Forelimb muscle (tissue), 1 donor: Measurements from ENCODE around the gene ENTPD1. TPM values are rescaled to one million over a fixed set of nuclear protein-coding genes. Genes with fewer than 3 reads are reported as not detected.
"Not testable (repeated sequence)": the region's sequence is repeated elsewhere in the genome, so short reads cannot be mapped to it uniquely, and the experiment has no call there.

ENCODE experiments used
- DNase-seq: peaks from one replicate; pipeline ENCODE4 v3.0.0-alpha.2; 2013; ENCODE audit warnings: low read depth
- polyA plus RNA-seq: library from polyadenylated mRNA; unstranded; fragments of 120-200 nt; gene quantifications from one replicate; pipeline ENCODE4 v1.2.1, GENCODE V29; 2013; ENCODE audit not compliant: insufficient read length

Gene ENTPD1
- polyA plus RNA-seq, 1 donor = 12.3 TPM

DNA sequence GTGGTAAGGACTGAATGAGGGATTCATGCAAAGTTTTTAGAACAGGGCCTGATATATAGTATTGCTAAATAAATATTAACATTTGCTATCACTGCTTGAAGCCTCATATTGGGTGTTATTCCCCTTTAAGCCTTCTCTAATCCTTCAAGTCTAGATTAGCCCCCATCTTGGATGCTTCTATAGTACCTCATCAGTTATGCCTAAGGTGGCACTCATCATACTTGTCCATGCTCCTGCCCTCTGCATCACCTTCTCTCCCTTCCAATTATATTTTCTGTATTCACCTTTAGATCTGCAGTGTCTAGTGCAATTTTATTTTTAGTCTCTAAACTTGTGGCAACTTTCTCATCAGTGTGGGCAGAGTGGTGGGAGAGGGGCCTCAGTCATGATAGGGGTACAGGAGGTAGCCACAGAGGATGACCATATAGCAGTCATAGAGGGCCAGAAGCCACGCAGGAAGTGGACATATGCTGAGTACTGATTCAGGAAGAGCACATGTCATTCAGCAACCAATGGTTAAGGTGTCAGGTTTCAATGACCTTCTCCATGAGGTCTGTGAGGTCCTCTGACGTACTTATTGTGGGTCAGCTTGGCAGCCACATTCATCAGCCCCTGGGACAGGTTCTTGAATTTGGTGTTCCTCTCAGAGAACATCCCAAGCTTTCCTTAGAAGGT lies 2.5 kb downstream of the ENTPD1 start:
- DNase-seq = no peak

GRCh38 chr10:95759233-95759826 lies 3.4 kb downstream of the ENTPD1 start:
- DNase-seq = no peak

DNA sequence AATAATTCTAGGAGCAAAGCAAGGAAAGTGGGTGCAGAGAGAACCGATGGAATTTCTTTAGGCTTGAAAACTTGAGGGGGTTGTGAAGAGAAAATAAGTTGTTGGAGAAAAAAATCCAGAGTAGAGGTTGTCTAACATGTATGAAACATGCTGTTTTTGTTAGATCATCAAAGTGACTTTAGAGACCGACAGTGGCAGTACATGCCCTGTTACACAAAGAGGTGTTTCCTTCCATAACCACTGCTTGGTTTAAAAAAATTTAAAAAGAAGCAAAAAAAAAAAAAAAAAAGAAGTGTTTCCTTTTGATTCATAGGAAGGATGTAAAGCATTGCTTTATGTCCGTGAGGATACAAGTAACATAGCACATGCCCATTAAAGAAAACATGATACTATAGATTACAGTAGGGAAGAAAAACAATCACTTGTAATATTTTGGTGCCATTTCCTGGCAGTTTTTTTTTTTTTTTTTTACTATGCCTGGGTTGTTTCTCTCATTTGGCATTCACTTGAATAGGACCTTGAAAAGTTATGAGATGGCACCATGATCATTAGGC lies 6.1 kb downstream of the ENTPD1 start:
- DNase-seq = no peak

- DNase-seq = no peak
These were observed 12.1 kb downstream of the ENTPD1 start for GRCh38 chr10:95767884-95768556.

GRCh38 chr10:95770084-95770720 lies 14.2 kb downstream of the ENTPD1 start:
- no peak for DNase-seq

GRCh38 chr10:95773454-95773853 lies 17.5 kb downstream of the ENTPD1 start:
- not testable (repeated sequence) for DNase-seq

GRCh38 chr10:95777638-95778037 lies 21.7 kb downstream of the ENTPD1 start:
- not testable (repeated sequence) for DNase-seq

GRCh38 chr10:95782318-95782717 lies 26.4 kb downstream of the ENTPD1 start:
- DNase-seq = no peak

- DNase-seq = no peak
These were observed 27.8 kb downstream of the ENTPD1 start for GRCh38 chr10:95783741-95784140.

DNA sequence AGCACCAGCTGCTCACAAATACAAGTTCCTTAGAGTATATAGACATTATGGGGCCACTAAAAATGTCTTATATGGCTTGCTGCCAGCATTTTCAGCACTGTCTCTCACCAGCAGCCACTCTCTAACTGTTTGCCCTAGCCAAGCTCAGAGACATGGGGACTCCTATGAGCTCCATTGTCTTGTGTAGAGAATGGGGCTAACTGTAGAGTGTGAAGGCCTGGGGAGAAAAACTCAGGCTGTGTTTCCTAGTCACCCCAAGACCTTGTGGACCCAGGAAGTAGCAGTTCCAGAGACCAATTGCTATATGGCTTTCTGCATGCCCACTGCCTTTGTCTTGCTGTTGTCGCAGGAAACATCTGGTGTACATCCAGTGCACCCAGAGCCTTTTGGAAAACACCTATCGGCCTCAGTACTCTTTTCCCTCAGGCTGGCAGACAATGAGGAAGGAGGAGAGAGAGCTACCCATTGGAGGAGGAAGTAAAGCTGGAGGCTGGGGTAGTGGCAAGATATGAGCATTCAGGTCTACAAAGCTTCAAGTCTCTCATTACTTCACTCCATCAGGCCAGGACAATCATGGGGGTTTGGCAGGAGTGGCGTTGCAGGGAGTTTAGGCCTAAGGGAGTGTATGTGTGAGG lies 28.4 kb downstream of the ENTPD1 start:
- no peak for DNase-seq

GRCh38 chr10:95785317-95785716 lies 29.4 kb downstream of the ENTPD1 start:
- DNase-seq = no peak

GRCh38 chr10:95785942-95786669 lies 30.1 kb downstream of the ENTPD1 start:
- DNase-seq = no peak

DNA sequence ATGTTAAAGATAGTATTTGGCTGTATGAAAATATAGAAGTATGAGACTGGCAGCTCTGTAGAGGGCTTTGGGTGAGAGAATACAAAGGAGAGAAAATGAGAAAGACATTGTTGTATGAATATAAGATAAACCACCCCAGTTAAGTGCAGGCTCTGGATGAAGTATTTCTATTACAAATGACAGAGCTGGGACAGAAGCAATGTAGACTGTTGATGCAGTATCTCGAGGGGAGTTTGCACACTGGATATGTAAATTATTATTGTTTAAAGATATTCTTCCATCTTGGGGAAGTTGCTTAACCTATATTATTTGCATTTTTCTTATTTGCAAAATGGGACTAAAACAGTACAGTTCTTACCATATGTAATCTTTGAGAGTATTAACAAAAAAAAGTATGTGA lies 31.5 kb downstream of the ENTPD1 start:
- no peak for DNase-seq

DNA sequence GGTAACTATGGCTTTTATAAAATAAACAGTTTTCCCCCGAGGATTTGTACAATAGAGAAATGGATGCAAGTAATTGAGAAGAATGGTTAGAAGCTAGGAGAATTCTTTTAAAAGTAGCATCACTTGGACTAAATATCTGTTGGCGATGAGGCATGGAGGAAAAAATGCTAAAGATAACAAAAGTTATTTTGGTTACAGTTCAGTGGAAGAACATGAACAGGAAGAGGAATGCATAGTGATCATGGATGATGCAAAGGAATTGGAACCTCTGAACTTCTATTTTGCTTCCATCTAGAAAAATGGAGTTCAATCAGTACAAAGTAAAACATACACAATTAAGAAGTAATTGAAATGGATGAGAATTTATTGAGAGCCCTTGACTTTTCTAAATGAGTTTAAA lies 32.9 kb downstream of the ENTPD1 start:
- no peak for DNase-seq

GRCh38 chr10:95789902-95790301 lies 33.9 kb downstream of the ENTPD1 start:
- DNase-seq = no peak

- no peak for DNase-seq
These were observed 35.0 kb downstream of the ENTPD1 start for GRCh38 chr10:95790982-95791381.

GRCh38 chr10:95791425-95791979 lies 35.5 kb downstream of the ENTPD1 start:
- DNase-seq = no peak

GRCh38 chr10:95792211-95792780 lies 36.3 kb downstream of the ENTPD1 start:
- no peak for DNase-seq

DNA sequence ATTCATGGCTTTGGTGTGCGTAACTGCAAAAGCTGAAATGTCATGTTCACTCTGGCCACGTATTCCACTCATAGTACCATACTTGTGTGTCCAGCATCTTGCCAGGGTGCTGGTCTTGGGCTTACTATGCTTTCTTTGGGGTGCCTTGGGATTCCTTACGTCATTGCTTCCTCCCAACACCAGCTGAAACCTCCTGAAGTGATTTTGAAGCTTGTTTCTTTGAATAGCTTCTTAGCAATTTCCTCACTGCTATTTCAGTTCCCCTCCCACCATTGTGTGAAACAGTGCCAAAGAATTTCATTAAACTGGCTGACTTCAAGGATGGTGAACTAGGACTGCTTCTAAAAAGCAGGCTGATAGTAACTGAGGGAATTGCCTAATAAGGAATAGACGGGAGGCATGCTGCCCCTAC lies 36.9 kb downstream of the ENTPD1 start:
- DNase-seq = peak; percentile 24

GRCh38 chr10:95793401-95794045 lies 37.6 kb downstream of the ENTPD1 start:
- DNase-seq = peak; percentile 14
